ENCODE measurements around the gene R3HDM2. TPM values are rescaled to one million over a fixed set of nuclear protein-coding genes. Genes with fewer than 3 reads are reported as not detected.
"Not testable (repeated sequence)": the region's sequence is repeated elsewhere in the genome, so short reads cannot be mapped to it uniquely, and the experiment has no call there.

R3HDM2 gene
- total and polyA plus RNA-seq, 4 donors = 7.4 to 28.9 (median 15.1) TPM

DNA sequence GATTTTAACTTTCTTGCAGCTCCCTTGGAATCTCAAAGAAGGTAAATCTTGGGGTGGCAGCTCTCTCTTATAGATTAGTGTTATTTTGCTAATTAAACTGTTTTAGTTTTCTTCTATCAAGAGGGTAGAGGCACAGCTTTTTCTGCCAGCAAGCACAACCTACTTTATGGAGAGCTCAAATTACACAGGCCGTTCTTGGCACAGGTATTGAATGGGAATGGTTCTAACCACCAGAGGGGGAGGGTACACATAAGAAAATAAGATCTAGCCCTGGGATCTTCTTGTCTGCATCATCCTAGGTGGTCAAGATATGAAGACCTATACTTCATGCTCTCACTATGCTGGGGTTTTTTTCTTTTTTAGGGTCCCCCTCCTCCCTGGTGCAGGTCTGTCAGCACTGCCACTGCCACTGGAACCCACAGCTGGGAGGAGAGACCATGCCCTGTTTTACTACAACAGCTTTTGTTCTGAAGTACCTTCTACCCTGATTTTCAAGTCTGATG lies 131.3 kb downstream of the R3HDM2 start (continued):
- TF ChIP-seq, protein P1, sequence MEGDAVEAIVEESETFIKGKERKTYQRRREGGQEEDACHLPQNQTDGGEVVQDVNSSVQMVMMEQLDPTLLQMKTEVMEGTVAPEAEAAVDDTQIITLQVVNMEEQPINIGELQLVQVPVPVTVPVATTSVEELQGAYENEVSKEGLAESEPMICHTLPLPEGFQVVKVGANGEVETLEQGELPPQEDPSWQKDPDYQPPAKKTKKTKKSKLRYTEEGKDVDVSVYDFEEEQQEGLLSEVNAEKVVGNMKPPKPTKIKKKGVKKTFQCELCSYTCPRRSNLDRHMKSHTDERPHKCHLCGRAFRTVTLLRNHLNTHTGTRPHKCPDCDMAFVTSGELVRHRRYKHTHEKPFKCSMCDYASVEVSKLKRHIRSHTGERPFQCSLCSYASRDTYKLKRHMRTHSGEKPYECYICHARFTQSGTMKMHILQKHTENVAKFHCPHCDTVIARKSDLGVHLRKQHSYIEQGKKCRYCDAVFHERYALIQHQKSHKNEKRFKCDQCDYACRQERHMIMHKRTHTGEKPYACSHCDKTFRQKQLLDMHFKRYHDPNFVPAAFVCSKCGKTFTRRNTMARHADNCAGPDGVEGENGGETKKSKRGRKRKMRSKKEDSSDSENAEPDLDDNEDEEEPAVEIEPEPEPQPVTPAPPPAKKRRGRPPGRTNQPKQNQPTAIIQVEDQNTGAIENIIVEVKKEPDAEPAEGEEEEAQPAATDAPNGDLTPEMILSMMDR (IDR thresholded peaks at IDR 0.05; ENCODE audit: low read depth, low read length, missing input control) = no peak

DNA sequence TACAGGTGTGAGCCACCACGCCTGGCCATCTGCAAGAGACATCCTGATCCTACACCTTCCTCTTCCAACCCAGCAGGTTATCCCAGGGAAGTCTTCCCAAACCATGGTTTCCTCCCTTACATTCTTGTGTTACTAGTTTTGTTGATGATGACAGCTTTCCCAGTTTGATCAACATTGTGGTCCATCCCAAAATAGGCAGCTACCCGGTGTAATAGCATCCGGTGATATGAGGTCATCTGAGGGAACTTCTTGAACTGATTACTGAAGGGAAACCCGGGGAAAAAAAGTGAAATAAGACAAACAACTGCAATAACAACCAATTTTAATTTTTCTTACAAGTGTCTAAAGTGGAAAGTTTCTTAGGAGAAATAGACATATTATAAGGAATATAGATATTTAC lies 134.6 kb downstream of the R3HDM2 start:
- TF ChIP-seq YY1 (IDR thresholded peaks at IDR 0.05) (no peak), TAF1 (conservative IDR thresholded peaks at IDR 0.05) (no peak), HNF4A (conservative IDR thresholded peaks at IDR 0.05) (no peak), NR2F2 (IDR thresholded peaks at IDR 0.05) (no peak), EGR1 (IDR thresholded peaks at IDR 0.05; ENCODE audit: low read depth in 2 of 2) (no peak), RXRA (IDR thresholded peaks at IDR 0.05) (no peak), FOXA1 (IDR thresholded peaks at IDR 0.05) (no peak), FOXA2 (IDR thresholded peaks at IDR 0.05) (no peak), GABPA (IDR thresholded peaks at IDR 0.05 in 1 of 2, conservative IDR thresholded peaks at IDR 0.05 in 1 of 2) (no peak), HNF4G (IDR thresholded peaks at IDR 0.05) (no peak), RAD21 (IDR thresholded peaks at IDR 0.05) (no peak), SP1 (IDR thresholded peaks at IDR 0.05) (no peak), JUND (IDR thresholded peaks at IDR 0.05) (no peak)
- TF ChIP-seq, protein P2, sequence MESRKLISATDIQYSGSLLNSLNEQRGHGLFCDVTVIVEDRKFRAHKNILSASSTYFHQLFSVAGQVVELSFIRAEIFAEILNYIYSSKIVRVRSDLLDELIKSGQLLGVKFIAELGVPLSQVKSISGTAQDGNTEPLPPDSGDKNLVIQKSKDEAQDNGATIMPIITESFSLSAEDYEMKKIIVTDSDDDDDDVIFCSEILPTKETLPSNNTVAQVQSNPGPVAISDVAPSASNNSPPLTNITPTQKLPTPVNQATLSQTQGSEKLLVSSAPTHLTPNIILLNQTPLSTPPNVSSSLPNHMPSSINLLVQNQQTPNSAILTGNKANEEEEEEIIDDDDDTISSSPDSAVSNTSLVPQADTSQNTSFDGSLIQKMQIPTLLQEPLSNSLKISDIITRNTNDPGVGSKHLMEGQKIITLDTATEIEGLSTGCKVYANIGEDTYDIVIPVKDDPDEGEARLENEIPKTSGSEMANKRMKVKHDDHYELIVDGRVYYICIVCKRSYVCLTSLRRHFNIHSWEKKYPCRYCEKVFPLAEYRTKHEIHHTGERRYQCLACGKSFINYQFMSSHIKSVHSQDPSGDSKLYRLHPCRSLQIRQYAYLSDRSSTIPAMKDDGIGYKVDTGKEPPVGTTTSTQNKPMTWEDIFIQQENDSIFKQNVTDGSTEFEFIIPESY (IDR thresholded peaks at IDR 0.05) = no peak
- TF ChIP-seq, protein P1 (IDR thresholded peaks at IDR 0.05; ENCODE audit: low read depth, low read length, missing input control) = no peak
- TF ChIP-seq, protein P3, sequence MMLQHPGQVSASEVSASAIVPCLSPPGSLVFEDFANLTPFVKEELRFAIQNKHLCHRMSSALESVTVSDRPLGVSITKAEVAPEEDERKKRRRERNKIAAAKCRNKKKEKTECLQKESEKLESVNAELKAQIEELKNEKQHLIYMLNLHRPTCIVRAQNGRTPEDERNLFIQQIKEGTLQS (IDR thresholded peaks at IDR 0.05) = no peak
- TF ChIP-seq, protein P4, sequence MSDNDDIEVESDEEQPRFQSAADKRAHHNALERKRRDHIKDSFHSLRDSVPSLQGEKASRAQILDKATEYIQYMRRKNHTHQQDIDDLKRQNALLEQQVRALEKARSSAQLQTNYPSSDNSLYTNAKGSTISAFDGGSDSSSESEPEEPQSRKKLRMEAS (IDR thresholded peaks at IDR 0.05) = no peak
- TF ChIP-seq, protein P5, sequence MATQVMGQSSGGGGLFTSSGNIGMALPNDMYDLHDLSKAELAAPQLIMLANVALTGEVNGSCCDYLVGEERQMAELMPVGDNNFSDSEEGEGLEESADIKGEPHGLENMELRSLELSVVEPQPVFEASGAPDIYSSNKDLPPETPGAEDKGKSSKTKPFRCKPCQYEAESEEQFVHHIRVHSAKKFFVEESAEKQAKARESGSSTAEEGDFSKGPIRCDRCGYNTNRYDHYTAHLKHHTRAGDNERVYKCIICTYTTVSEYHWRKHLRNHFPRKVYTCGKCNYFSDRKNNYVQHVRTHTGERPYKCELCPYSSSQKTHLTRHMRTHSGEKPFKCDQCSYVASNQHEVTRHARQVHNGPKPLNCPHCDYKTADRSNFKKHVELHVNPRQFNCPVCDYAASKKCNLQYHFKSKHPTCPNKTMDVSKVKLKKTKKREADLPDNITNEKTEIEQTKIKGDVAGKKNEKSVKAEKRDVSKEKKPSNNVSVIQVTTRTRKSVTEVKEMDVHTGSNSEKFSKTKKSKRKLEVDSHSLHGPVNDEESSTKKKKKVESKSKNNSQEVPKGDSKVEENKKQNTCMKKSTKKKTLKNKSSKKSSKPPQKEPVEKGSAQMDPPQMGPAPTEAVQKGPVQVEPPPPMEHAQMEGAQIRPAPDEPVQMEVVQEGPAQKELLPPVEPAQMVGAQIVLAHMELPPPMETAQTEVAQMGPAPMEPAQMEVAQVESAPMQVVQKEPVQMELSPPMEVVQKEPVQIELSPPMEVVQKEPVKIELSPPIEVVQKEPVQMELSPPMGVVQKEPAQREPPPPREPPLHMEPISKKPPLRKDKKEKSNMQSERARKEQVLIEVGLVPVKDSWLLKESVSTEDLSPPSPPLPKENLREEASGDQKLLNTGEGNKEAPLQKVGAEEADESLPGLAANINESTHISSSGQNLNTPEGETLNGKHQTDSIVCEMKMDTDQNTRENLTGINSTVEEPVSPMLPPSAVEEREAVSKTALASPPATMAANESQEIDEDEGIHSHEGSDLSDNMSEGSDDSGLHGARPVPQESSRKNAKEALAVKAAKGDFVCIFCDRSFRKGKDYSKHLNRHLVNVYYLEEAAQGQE (IDR thresholded peaks at IDR 0.05) = no peak
- 88% methylated on average over 4 of the region's 4 CpGs for WGBS
- Histone ChIP-seq H3K4me3 (ENCODE audit: low read depth in 1 of 3, low read length in 3 of 3) (no peak overlapping the region), H3K36me3 (ENCODE audit: control insufficient read depth in 4 of 4, insufficient read depth in 3 of 4, low read depth in 1 of 4, low read length in 3 of 4) (peaks cover 11 to 82% (median 62%) of the 10 kb centered on the region in 4 donors), H3K27me3 (ENCODE audit: control insufficient read depth in 4 of 4, insufficient read depth in 4 of 4, low read length in 3 of 4) (no peaks in the 10 kb centered on the region), H3K4me1 (ENCODE audit: control insufficient read depth in 4 of 4, insufficient read depth in 4 of 4, low read length in 3 of 4) (no peaks in the 10 kb centered on the region), H3K27ac (ENCODE audit: low read depth in 1 of 2, low read length in 2 of 2) (no peak overlapping the region), H3K9me3 (ENCODE audit: control insufficient read depth in 4 of 4, low read length in 3 of 4) (no peaks in the 10 kb centered on the region), H3K9ac (ENCODE audit: low read depth in 1 of 2, low read length in 2 of 2) (no peak overlapping the region)
- DNase-seq (ENCODE audit: low spot score) = no peak

DNA sequence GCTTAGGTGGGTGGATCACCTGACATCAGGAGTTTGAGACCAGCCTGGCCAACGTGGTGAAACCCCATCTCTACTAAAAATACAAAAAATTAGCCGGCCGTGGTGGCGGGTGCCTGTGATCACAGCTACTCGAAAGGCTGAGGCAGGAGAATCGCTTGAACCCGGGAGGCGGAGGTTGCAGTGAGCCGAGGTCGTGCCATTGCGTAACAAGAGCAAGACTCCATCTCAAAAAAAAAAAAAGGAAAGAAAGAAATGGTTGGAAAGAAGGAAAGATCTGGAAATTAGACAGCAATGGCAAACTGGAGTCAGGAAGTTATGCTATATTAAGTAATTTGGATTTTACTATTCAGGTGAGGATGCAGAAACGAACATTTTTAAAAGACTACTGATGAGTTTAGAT lies 148.8 kb downstream of the R3HDM2 start:
- not testable (repeated sequence) for H3K27ac ChIP-seq (ENCODE audit: low read depth in 1 of 2, low read length in 2 of 2); H3K4me1 ChIP-seq (ENCODE audit: control insufficient read depth in 4 of 4, insufficient read depth in 4 of 4, low read length in 3 of 4); H3K9me3 ChIP-seq (ENCODE audit: control insufficient read depth in 4 of 4, low read length in 3 of 4); DNase-seq (ENCODE audit: low spot score); H3K9ac ChIP-seq (ENCODE audit: low read depth in 1 of 2, low read length in 2 of 2); H3K27me3 ChIP-seq (ENCODE audit: control insufficient read depth in 4 of 4, insufficient read depth in 4 of 4, low read length in 3 of 4); H3K4me3 ChIP-seq (ENCODE audit: low read depth in 1 of 3, low read length in 3 of 3)
- peaks cover 2 to 61% (median 53%) of the 10 kb centered on the region in 4 donors for H3K36me3 ChIP-seq (ENCODE audit: control insufficient read depth in 4 of 4, insufficient read depth in 3 of 4, low read depth in 1 of 4, low read length in 3 of 4)
- 87% methylated on average over 12 of the region's 12 CpGs for WGBS

Measured in liver (tissue), 9 donors.